PC-9 (cell line): ENCODE data around the gene SYCP2. TPM values are rescaled to one million over a fixed set of nuclear protein-coding genes. Genes with fewer than 3 reads are reported as not detected.

ENCODE experiments used
- BruUV-seq: library from RNA; stranded (reverse); fragments of 400-500 nt; replicated peaks from 2 replicates; lab custom pipeline; 2021; lab: Mats Ljungman, UMichigan
- CTCF ChIA-PET: fragments of 300-600 bp; sonication (Branson Sonifier 250); formaldehyde crosslinking; loops from one replicate; lab custom pipeline; 2022; ENCODE audit warnings: antibody characterized with exemption; lab: Charles Lee
- POLR2A ChIA-PET: fragments of 300-600 bp; sonication (Branson Sonifier 250); formaldehyde crosslinking; loops from one replicate; lab custom pipeline; 2022; ENCODE audit warnings: antibody characterized with exemption; ENCODE audit not compliant: unreplicated experiment; lab: Charles Lee
- DNase-seq, 2 experiments: peaks; one replicate each; pipeline versions ENCODE4 v3.0.0 to v3.0.0-alpha.2; 2015 to 2022; ENCODE audit warnings: mixed read lengths in 1 of 2
- H2AFZ ChIP-seq: fragments of 200-600 bp; sonication (generic); 2 replicates; pipeline ENCODE4 v1.8.1; 2017; ENCODE audit warnings: antibody characterized with exemption
- H3F3A ChIP-seq: fragments of 200-600 bp; sonication (generic); 2 replicates; pipeline ENCODE4 v1.8.1; 2017; ENCODE audit warnings: antibody characterized with exemption, mild to moderate bottlenecking, low read depth; ENCODE audit not compliant: insufficient read depth
- H3K27ac ChIP-seq: fragments of 200-600 bp; sonication (generic); 2 replicates; pipeline ENCODE4 v1.6.1; 2016; ENCODE audit warnings: mixed run types
- H3K27me3 ChIP-seq: fragments of 200-600 bp; sonication (generic); 2 replicates; pipeline ENCODE4 v1.6.1; 2016; ENCODE audit warnings: low read depth, mixed run types; ENCODE audit not compliant: insufficient read depth
- H3K36me3 ChIP-seq: fragments of 200-600 bp; sonication (generic); 2 replicates; pipeline ENCODE4 v1.6.1; 2016; ENCODE audit warnings: low read depth, mixed run types
- H3K4me1 ChIP-seq: fragments of 200-600 bp; sonication (generic); replicated peaks from 2 replicates; pipeline ENCODE4 v1.6.1; 2016; ENCODE audit warnings: mixed run types; ENCODE audit not compliant: insufficient read depth
- H3K4me2 ChIP-seq: fragments of 200-600 bp; sonication (generic); 2 replicates; pipeline ENCODE4 v1.6.1; 2017; ENCODE audit warnings: mixed run types
- H3K4me3 ChIP-seq: fragments of 200-600 bp; sonication (generic); 2 replicates; pipeline ENCODE4 v1.6.1; 2016; ENCODE audit warnings: mixed run types
- H3K79me2 ChIP-seq: fragments of 200-600 bp; sonication (generic); 2 replicates; pipeline ENCODE4 v1.6.1; 2017; ENCODE audit warnings: low read depth, mixed run types
- H3K9me2 ChIP-seq: fragments of 200-600 bp; sonication (generic); 2 replicates; pipeline ENCODE4 v1.8.1; 2017; ENCODE audit warnings: mild to moderate bottlenecking; ENCODE audit not compliant: insufficient read depth
- H3K9me3 ChIP-seq: fragments of 200-600 bp; sonication (generic); 2 replicates; pipeline ENCODE4 v1.8.1; 2016; ENCODE audit warnings: low read depth; ENCODE audit not compliant: insufficient read depth
- H4K20me1 ChIP-seq: fragments of 200-600 bp; sonication (generic); 2 replicates; pipeline ENCODE4 v1.8.1; 2017; ENCODE audit not compliant: insufficient read depth
- EZH2 ChIP-seq: fragments of 200-600 bp; sonication (generic); IDR thresholded peaks from 2 replicates; pipeline ENCODE4 v1.8.0; 2017; ENCODE audit warnings: antibody characterized with exemption, low read depth
- intact Hi-C: fragments of 100-400 bp; cut with micrococcal nuclease; formaldehyde crosslinking; loops from one replicate; pipeline ENCODE4 v1.10.0; 2022; ENCODE audit not compliant: unreplicated experiment
- total RNA-seq: library from RNA; stranded (reverse); gene quantifications from 2 replicates; pipeline ENCODE4 v1.2.3, GENCODE V29; 2021
- TF ChIP-seq, protein P1 (sequence below): fragments of 200-600 bp; sonication (generic); conservative IDR thresholded peaks from 2 replicates; pipeline ENCODE4 v1.6.1; 2017; ENCODE audit warnings: mixed run types, antibody characterized with exemption, mild to moderate bottlenecking, moderate library complexity

The SYCP2 gene
- total RNA-seq, 1 experiment from 2014 or later, result 1.8 TPM

DNA sequence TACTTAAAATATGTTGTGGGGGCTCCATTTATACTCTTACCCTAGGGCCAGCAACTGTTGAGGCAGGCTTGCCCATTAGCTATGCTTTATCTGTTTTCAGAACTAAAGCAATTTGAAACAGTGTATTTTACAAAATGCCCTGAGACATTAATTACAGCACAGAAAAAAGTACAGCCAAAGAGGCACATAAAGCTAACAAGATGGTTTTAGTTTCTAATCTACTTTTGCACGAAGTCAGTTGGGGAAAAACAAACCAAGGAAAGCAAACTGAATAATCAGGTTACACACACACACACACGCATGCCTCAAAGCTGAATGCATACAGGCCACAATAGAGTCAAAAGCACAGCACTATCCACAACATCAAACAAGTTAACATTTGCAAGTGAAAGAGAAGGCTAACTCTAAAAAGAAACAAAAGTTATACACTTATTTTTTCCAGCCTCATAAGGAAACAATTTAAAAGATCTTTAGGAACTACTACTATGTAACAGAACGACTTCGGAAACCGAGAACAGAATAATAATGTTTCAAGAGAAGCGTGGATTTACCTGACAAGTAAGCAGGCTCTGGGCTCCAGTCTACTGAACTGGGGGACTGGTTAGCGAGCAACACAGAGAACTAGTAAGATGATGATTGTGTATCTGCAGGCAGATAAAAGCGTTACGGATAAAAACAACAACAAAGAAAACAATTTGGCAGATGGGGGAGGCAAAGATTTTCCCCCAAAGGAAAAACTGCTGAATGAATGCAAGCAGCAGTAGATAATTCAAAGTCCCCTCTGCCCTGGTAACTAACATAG, 1.7 kb downstream of the SYCP2 start:
- BruUV-seq, result no TSS peak
- Histone ChIP-seq H3K36me3 (peaks cover 7% of the 10 kb centered on the region), H3K9me2 (no peaks in the 10 kb centered on the region), H3K9me3 (no peaks in the 10 kb centered on the region), H4K20me1 (0 out of 2 replicates have a peak, but pooled peaks cover 8% of the 10 kb centered on the region), H3F3A (no peaks in the 10 kb centered on the region; the same call in 1 of the 2 replicates), H3K27me3 (no peaks in the 10 kb centered on the region), H2AFZ (no peak overlapping the region), H3K79me2 (peaks cover 15% of the 10 kb centered on the region), H3K4me1 (peaks cover 7% of the 10 kb centered on the region), H3K4me3 (no peak overlapping the region), H3K27ac (no peak overlapping the region), H3K4me2 (no peak overlapping the region)
- intact Hi-C loops, result no loop called here
- CTCF ChIA-PET, result no interaction called here
- no peak for DNase-seq
- POLR2A ChIA-PET, result no interaction called here
- no peak for TF ChIP-seq EZH2
- TF ChIP-seq, protein P1, sequence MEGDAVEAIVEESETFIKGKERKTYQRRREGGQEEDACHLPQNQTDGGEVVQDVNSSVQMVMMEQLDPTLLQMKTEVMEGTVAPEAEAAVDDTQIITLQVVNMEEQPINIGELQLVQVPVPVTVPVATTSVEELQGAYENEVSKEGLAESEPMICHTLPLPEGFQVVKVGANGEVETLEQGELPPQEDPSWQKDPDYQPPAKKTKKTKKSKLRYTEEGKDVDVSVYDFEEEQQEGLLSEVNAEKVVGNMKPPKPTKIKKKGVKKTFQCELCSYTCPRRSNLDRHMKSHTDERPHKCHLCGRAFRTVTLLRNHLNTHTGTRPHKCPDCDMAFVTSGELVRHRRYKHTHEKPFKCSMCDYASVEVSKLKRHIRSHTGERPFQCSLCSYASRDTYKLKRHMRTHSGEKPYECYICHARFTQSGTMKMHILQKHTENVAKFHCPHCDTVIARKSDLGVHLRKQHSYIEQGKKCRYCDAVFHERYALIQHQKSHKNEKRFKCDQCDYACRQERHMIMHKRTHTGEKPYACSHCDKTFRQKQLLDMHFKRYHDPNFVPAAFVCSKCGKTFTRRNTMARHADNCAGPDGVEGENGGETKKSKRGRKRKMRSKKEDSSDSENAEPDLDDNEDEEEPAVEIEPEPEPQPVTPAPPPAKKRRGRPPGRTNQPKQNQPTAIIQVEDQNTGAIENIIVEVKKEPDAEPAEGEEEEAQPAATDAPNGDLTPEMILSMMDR, result no peak

DNA sequence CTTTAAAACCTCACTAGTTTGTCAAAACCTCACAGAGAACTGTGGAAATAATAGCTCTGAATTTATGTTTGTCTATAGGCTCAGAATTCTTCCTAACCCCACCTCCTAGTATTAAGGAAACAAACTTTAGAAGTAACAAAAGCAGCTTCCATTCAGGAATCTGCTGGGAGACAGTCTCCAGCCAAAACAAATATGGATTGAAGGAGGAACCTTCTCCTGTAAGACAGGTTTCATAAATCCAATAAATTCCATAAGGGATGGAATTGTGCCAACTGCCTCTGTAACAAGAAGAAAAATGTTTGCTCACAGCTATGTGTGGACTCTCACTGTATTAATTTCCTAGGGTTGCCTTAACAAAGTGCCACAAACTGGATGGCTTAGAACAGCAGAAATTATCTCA, 7.5 kb downstream of the SYCP2 start:
- Histone ChIP-seq H3K36me3 (no peaks in the 10 kb centered on the region; the same call in 1 of the 2 replicates), H3K79me2 (no peaks in the 10 kb centered on the region), H3K9me3 (no peaks in the 10 kb centered on the region), H3K4me1 (peaks cover 30% of the 10 kb centered on the region), H3K9me2 (no peaks in the 10 kb centered on the region), H3K4me3 (no peak overlapping the region), H3K27me3 (no peaks in the 10 kb centered on the region), H3K4me2 (peak overlapping the region; percentile 48), H3K27ac (peak overlapping the region; percentile 48), H3F3A (peaks cover 21% of the 10 kb centered on the region), H2AFZ (no peak overlapping the region), H4K20me1 (no peaks in the 10 kb centered on the region)
- BruUV-seq, result no TSS peak
- CTCF ChIA-PET, result no interaction called here
- TF ChIP-seq EZH2, result no peak
- TF ChIP-seq, protein P1, result no peak
- peak in 1 of 2 experiments; percentile 95 for DNase-seq
- intact Hi-C loops, result no loop called here
- POLR2A ChIA-PET, result interaction anchor here (0.6 kb wide), 1 partner anchor 14 kb away, joined by 10 read pairs; the partner anchor contains the start of genes FAM217B and PPP1R3D

DNA sequence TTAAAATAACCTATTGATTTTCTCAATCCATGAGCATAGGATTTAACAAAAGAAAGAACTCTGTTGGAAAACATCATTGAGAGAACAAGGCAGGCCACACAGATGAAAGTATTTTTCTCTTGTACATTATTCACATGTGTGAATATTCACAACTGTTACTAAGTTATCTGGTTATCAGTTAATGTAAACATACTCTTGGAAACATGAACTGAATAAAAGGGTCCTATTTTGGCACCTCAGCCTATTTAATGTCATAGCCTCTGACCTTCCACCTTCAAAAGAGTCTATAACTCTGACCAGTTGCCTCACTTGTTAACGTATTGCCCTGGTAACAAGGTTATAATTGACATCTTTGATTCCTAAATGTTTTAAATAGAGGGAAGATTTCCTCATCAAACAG, 8.1 kb downstream of the SYCP2 start:
- BruUV-seq, result no TSS peak
- TF ChIP-seq EZH2, result no peak
- TF ChIP-seq, protein P1, result no peak
- intact Hi-C loops, result no loop called here
- H3K27me3 ChIP-seq, result no peaks in the 10 kb centered on the region
- H3K4me1 ChIP-seq, result peaks cover 35% of the 10 kb centered on the region
- H3K4me2 ChIP-seq, result peak overlapping the region; percentile 48
- H3K36me3 ChIP-seq, result peaks cover 1% of the 10 kb centered on the region; the same call in 1 of the 2 replicates
- ChIA-PET CTCF (no interaction called here), POLR2A (interaction anchor here (0.6 kb wide), 1 partner anchor 15 kb away, joined by 10 read pairs; the partner anchor contains the start of genes FAM217B and PPP1R3D)
- no peak overlapping the region for H2AFZ ChIP-seq
- no peaks in the 10 kb centered on the region for H3K9me3 ChIP-seq
- H3K79me2 ChIP-seq, result no peaks in the 10 kb centered on the region
- H3K27ac ChIP-seq, result peak overlapping the region; percentile 48
- DNase-seq, result no peak
- no peaks in the 10 kb centered on the region for H4K20me1 ChIP-seq
- peaks cover 21% of the 10 kb centered on the region for H3F3A ChIP-seq
- no peak overlapping the region for H3K4me3 ChIP-seq
- no peaks in the 10 kb centered on the region for H3K9me2 ChIP-seq
